GM12878 (cell line): ENCODE measurements around the gene MTRF1L. TPM values are rescaled to one million over a fixed set of nuclear protein-coding genes. Genes with fewer than 3 reads are reported as not detected.

ENCODE experiments used
- ATAC-seq: fragments of 200-7000 bp; cut with Tn5 transposase; 3 replicates; pipeline ENCODE4 v1.9.1; 2020; ENCODE audit warnings: mild to moderate bottlenecking, moderate library complexity
- BruUV-seq: library from RNA; stranded (reverse); fragments of 400-500 nt; replicated peaks from 2 replicates; lab custom pipeline; 2021; lab: Mats Ljungman, UMichigan
- CTCF ChIA-PET: fragments of 300-600 bp; sonication (Branson Sonifier 250); formaldehyde crosslinking; extraction: SDS; loops from one replicate; lab custom pipeline; 2021; ENCODE audit warnings: inconsistent platforms; lab: Yijun Ruan, JAX
- POLR2A ChIA-PET: fragments of 350-600 bp; formaldehyde crosslinking; extraction: SDS; loops from one replicate; lab custom pipeline; 2021; ENCODE audit warnings: inconsistent platforms; lab: Charles Lee
- RAD21 ChIA-PET: fragments of 300-600 bp; sonication (Branson Sonifier 250); formaldehyde crosslinking; loops from one replicate; lab custom pipeline; 2023; ENCODE audit warnings: antibody characterized with exemption; ENCODE audit not compliant: unreplicated experiment; lab: Charles Lee
- SMC1A ChIA-PET: fragments of 300-600 bp; sonication (Branson Sonifier 250); formaldehyde crosslinking; loops from one replicate; lab custom pipeline; 2023; ENCODE audit not compliant: unreplicated experiment, uncharacterized antibody; lab: Charles Lee
- DNase-seq: peaks from one replicate; pipeline ENCODE4 v3.0.0-alpha.2; 2011; ENCODE audit warnings: low read depth, low spot score
- FAIRE-seq: peaks from 3 replicates; lab custom pipeline; 2011; peaks lifted over from hg19 to GRCh38; lab: Jason Lieb, UNC
- H2AFZ ChIP-seq: 2 replicates; pipeline ENCODE4 v1.6.0; 2011; ENCODE audit warnings: low read depth, low read length, control low read depth; ENCODE audit not compliant: control insufficient read depth
- H3K27ac ChIP-seq: 2 replicates; pipeline ENCODE4 v1.5.1; 2011; ENCODE audit warnings: control low read depth; ENCODE audit not compliant: control insufficient read depth, insufficient read depth
- H3K27me3 ChIP-seq, 2 experiments: replicated peaks in 1 of 2; 2 replicates each; pipeline versions ENCODE4 v1.6.0 to v1.6.1; 2011; ENCODE audit warnings: low read length in 1 of 2; ENCODE audit not compliant: control insufficient read depth in 2 of 2, insufficient read depth in 2 of 2
- H3K36me3 ChIP-seq, 2 experiments: 2 replicates each; pipeline ENCODE4 v1.5.1; 2011; ENCODE audit warnings: low read length in 1 of 2; ENCODE audit not compliant: control insufficient read depth in 2 of 2, insufficient read depth in 2 of 2
- H3K4me1 ChIP-seq: 2 replicates; pipeline ENCODE4 v1.6.1; 2011; ENCODE audit warnings: mild to moderate bottlenecking, low read length, moderate library complexity, mixed read lengths; ENCODE audit not compliant: control insufficient read depth, insufficient read depth
- H3K4me2 ChIP-seq: 2 replicates; pipeline ENCODE4 v1.6.0; 2011; ENCODE audit warnings: control low read depth; ENCODE audit not compliant: control insufficient read depth, insufficient read depth
- H3K4me3 ChIP-seq: fragments of 200-600 bp; sonication (generic); 2 replicates; pipeline ENCODE4 v1.5.1; 2016
- H3K79me2 ChIP-seq: 2 replicates; pipeline ENCODE4 v1.6.0; 2011; ENCODE audit warnings: low read length; ENCODE audit not compliant: control insufficient read depth, insufficient read depth
- H3K9ac ChIP-seq: 2 replicates; pipeline ENCODE4 v1.8.0; 2011; ENCODE audit warnings: low read length, control low read depth, mixed read lengths; ENCODE audit not compliant: control insufficient read depth, insufficient read depth
- H3K9me3 ChIP-seq: replicated peaks from 3 replicates; pipeline ENCODE4 v1.5.1; 2011; ENCODE audit warnings: mild to moderate bottlenecking, low read length; ENCODE audit not compliant: control insufficient read depth, insufficient read depth
- H4K20me1 ChIP-seq: 2 replicates; pipeline ENCODE4 v1.6.0; 2011; ENCODE audit not compliant: control insufficient read depth, insufficient read depth
- ATF2 ChIP-seq: IDR thresholded peaks from 2 replicates; pipeline ENCODE4 v1.6.1; 2012; ENCODE audit warnings: low read length, inconsistent platforms
- CBFB ChIP-seq: IDR thresholded peaks from 2 replicates; pipeline ENCODE4 v1.6.1; 2016; ENCODE audit warnings: antibody characterized with exemption, low read depth
- CEBPB ChIP-seq, 2 experiments: fragments of 150-350 bp in 1 of 2; IDR thresholded peaks; 2 replicates each; pipeline ENCODE4 v1.6.1; 2012 to 2014; ENCODE audit warnings: low read depth in 2 of 2, low read length in 2 of 2, borderline replicate concordance in 1 of 2, inconsistent platforms in 1 of 2
- CEBPZ ChIP-seq: fragments of 150-350 bp; IDR thresholded peaks from 2 replicates; pipeline ENCODE4 v1.6.1; 2016; ENCODE audit warnings: low read depth, low read length
- CUX1 ChIP-seq: IDR thresholded peaks from 2 replicates; pipeline ENCODE4 v1.6.1; 2012; ENCODE audit warnings: improper control_type of control experiment, low read depth, low read length; ENCODE audit not compliant: insufficient replicate concordance
- HDAC6 ChIP-seq: fragments of 200-600 bp; sonication (generic); IDR thresholded peaks from one replicate; pipeline ENCODE4 v1.8.0; 2017; ENCODE audit warnings: antibody characterized with exemption; ENCODE audit not compliant: unreplicated experiment
- IRF5 ChIP-seq: fragments of 450-650 bp; IDR thresholded peaks from 2 replicates; pipeline ENCODE4 v1.6.1; 2017; ENCODE audit warnings: borderline replicate concordance
- MLLT1 ChIP-seq: fragments of 450-650 bp; IDR thresholded peaks from 2 replicates; pipeline ENCODE4 v1.6.1; 2016; ENCODE audit warnings: mild to moderate bottlenecking
- SP1 ChIP-seq: IDR thresholded peaks from one replicate; pipeline ENCODE4 v1.6.1; 2011; ENCODE audit warnings: low read depth, low read length
- TCF3 ChIP-seq: IDR thresholded peaks from 2 replicates; pipeline ENCODE4 v1.6.1; 2012; ENCODE audit warnings: low read depth, mild to moderate bottlenecking, low read length, borderline replicate concordance; ENCODE audit not compliant: insufficient read depth
- ZNF24 ChIP-seq: fragments of 450-650 bp; IDR thresholded peaks from 2 replicates; pipeline ENCODE4 v1.6.1; 2017; ENCODE audit warnings: antibody characterized with exemption, mild to moderate bottlenecking
- WGBS: methylation state at CpG from one replicate; pipeline ENCODE4 v1.1.6; 2016; ENCODE audit warnings: low lambda C conversion rate; ENCODE audit not compliant: insufficient replicate concordance, insufficient coverage; ENCODE audit errors: missing lambda C conversion rate; 5-methylcytosine and 5-hydroxymethylcytosine counted together
- in situ Hi-C: fragments of 300-500 bp; cut with MboI; formaldehyde crosslinking; loops from 9 replicates; pipeline ENCODE4 v1.14.3; 2018; ENCODE audit warnings: mixed read lengths
- intact Hi-C: fragments of 100-400 bp; cut with micrococcal nuclease; formaldehyde crosslinking; loops from one replicate; pipeline ENCODE4 v1.14.2; 2022; ENCODE audit not compliant: unreplicated experiment
- polyA plus RNA-seq, 11 experiments: library from polyadenylated mRNA; depleted of rRNA in 4 of 11; unstranded in 6 of 11; stranded (reverse) in 5 of 11; fragments of >200 nt; fragmentation: Nextera tagmentation in 4 of 11; fragmentation: Illumina TruSeq in 1 of 11; extraction: Ambion mirVana in 4 of 11; extraction: Trizol in 1 of 11; gene quantifications; 1 replicate in 1 of 11; 2 replicates in 10 of 11; pipeline versions ENCODE4 v1.2.1 to v1.2.3, GENCODE V29; 2011 to 2016; ENCODE audit warnings: inconsistent platforms in 2 of 11, missing spikeins in 2 of 11, low read depth in 1 of 11
- total RNA-seq, 4 experiments: library from RNA; depleted of rRNA in 3 of 4; stranded (reverse); fragments of >200 nt in 3 of 4; fragmentation: Illumina TruSeq in 1 of 4; extraction: Trizol in 1 of 4; gene quantifications; 2 replicates each; pipeline versions ENCODE4 v1.2.1 to v1.2.3, GENCODE V29; 2013 to 2021

The MTRF1L gene
- total and polyA plus RNA-seq, 10 of the 15 experiments (the other 5 are each of a cell fraction or from before 2014, with no cell fraction given): 5.1 to 21.6 (median 16.1) TPM

GRCh38 chr6:153028963-153029362, 26.5 kb upstream of the MTRF1L start:
- no TSS peak for BruUV-seq
- POLR2A ChIA-PET: no interaction called here
- CTCF ChIA-PET: interaction anchor here (0.8 kb wide), 1 partner anchor 75 kb away, joined by 4 read pairs; no protein-coding TSS in a partner anchor
- TF ChIP-seq HDAC6 (no peak), ATF2 (no peak), CBFB (no peak), SP1 (no peak), IRF5 (no peak), TCF3 (no peak), CEBPB (IDR thresholded peaks at IDR 0.05; ENCODE audit: borderline replicate concordance in 1 of 2, low read depth in 2 of 2, low read length in 2 of 2) (no peak), CEBPZ (no peak), CUX1 (no peak), MLLT1 (no peak), ZNF24 (no peak)

More at GRCh38 chr6:153028963-153029362, 26.5 kb upstream of the MTRF1L start:
- 55% methylated on average over 4 of the region's 4 CpGs for WGBS
- Histone ChIP-seq H3K79me2 (no peaks in the 10 kb centered on the region), H3K36me3 (no peaks in the 10 kb centered on the region), H3K9ac (no peak overlapping the region), H2AFZ (no peak overlapping the region), H3K4me2 (no peak overlapping the region), H3K27me3 (peaks cover 0 to 3% of the 10 kb centered on the region in 2 experiments; a peak in 1 of 4 replicates), H3K9me3 (no peaks in the 10 kb centered on the region), H4K20me1 (no peaks in the 10 kb centered on the region), H3K4me3 (no peak overlapping the region), H3K4me1 (no peaks in the 10 kb centered on the region), H3K27ac (no peak overlapping the region)
- no peak for DNase-seq
- SMC1A ChIA-PET: no interaction called here
- RAD21 ChIA-PET: no interaction called here
- in situ Hi-C loops (no loop called here), intact Hi-C loops (loop anchor here (10.0 kb wide), 1 partner anchor 474 kb away; no protein-coding TSS in a partner anchor)
- no peak for ATAC-seq
- FAIRE-seq: no peak
